Activated CD8-positive, alpha-beta memory T cell treated with anti-CD3 and anti-CD28 coated beads for 36 hours (primary cell): Measurements from ENCODE around the gene BIRC6. TPM values are rescaled to one million over a fixed set of nuclear protein-coding genes. Genes with fewer than 3 reads are reported as not detected.
"Not testable (repeated sequence)": the region's sequence is repeated elsewhere in the genome, so short reads cannot be mapped to it uniquely, and the experiment has no call there.

Experiments
- CTCF ChIA-PET: fragments of 350-600 bp; sonication (Branson Sonifier 250); formaldehyde crosslinking; loops from one replicate; lab custom pipeline; 2021; ENCODE audit warnings: antibody characterized with exemption; lab: Charles Lee
- POLR2A ChIA-PET: fragments of 350-600 bp; sonication (Branson Sonifier 250); formaldehyde crosslinking; loops from one replicate; lab custom pipeline; 2021; ENCODE audit warnings: antibody characterized with exemption; lab: Charles Lee
- total RNA-seq, 2 experiments: library from RNA; stranded (reverse); gene quantifications; one replicate each; pipeline ENCODE4 v1.2.3, GENCODE V29; 2021

Gene BIRC6
- total RNA-seq, result 10 to 100 TPM; 71.2 to 73.6 TPM

- POLR2A ChIA-PET, result interaction anchor here (0.7 kb wide), 1 partner anchor 105 kb away, joined by 3 read pairs; no protein-coding TSS in a partner anchor
- CTCF ChIA-PET, result no interaction called here
These were observed at the start of gene BIRC6 for GRCh38 chr2:32356681-32357317. BIRC6 (plus strand) TSS chr2:32357023; CDS start chr2:32357162, 139 bp downstream.

- ChIA-PET POLR2A (no interaction called here), CTCF (no interaction called here)
These were observed 46.2 kb upstream of the BIRC6 start for GRCh38 chr2:32310577-32310976.

GRCh38 chr2:32314886-32315285 is 41.9 kb upstream of the BIRC6 start:
- POLR2A ChIA-PET, result interaction anchor here (0.5 kb wide), 1 partner anchor 220 kb away, joined by 6 read pairs; no protein-coding TSS in a partner anchor
- CTCF ChIA-PET, result no interaction called here

- CTCF ChIA-PET, POLR2A ChIA-PET: not testable (repeated sequence)
These were observed 28.1 kb upstream of the BIRC6 start for GRCh38 chr2:32328679-32329078.

GRCh38 chr2:32329180-32329980 is 27.4 kb upstream of the BIRC6 start:
- POLR2A ChIA-PET, CTCF ChIA-PET: not testable (repeated sequence)

- POLR2A ChIA-PET, result no interaction called here
These were observed 26.7 kb upstream of the BIRC6 start for GRCh38 chr2:32330136-32330535.

GRCh38 chr2:32342801-32343200 is 14.0 kb upstream of the BIRC6 start:
- POLR2A ChIA-PET, result no interaction called here
- CTCF ChIA-PET, result no interaction called here

More at GRCh38 chr2:32330136-32330535, 26.7 kb upstream of the BIRC6 start:
- CTCF ChIA-PET, result no interaction called here

GRCh38 chr2:32350797-32351196 is 6.0 kb upstream of the BIRC6 start:
- POLR2A ChIA-PET, CTCF ChIA-PET: not testable (repeated sequence)

GRCh38 chr2:32355976-32356680 is 695 bp upstream of the BIRC6 start:
- ChIA-PET CTCF (no interaction called here), POLR2A (interaction anchor here (0.5 to 0.7 kb wide), 3 partner anchors 10 to 105 kb away, joined by 3 to 6 read pairs (median 4); no protein-coding TSS in a partner anchor)

- ChIA-PET POLR2A (no interaction called here), CTCF (no interaction called here)
These were observed 691 bp downstream of the BIRC6 start for GRCh38 chr2:32357318-32358110.

- ChIA-PET POLR2A (no interaction called here), CTCF (no interaction called here)
These were observed 1.3 kb downstream of the BIRC6 start for GRCh38 chr2:32358111-32358482.

- POLR2A ChIA-PET, result interaction anchor here (1.2 kb wide), 1 partner anchor 9 kb away, joined by 6 read pairs; no protein-coding TSS in a partner anchor
These were observed 3.6 kb downstream of the BIRC6 start for GRCh38 chr2:32360416-32360815.

GRCh38 chr2:32362997-32363396 is 6.2 kb downstream of the BIRC6 start:
- POLR2A ChIA-PET, result interaction anchor here (0.5 kb wide), 1 partner anchor 27 kb away, joined by 5 read pairs; no protein-coding TSS in a partner anchor
- CTCF ChIA-PET, result not testable (repeated sequence)

More at GRCh38 chr2:32360416-32360815, 3.6 kb downstream of the BIRC6 start:
- CTCF ChIA-PET, result interaction anchor here (1.7 kb wide), 1 partner anchor 20 kb away, joined by 3 read pairs; no protein-coding TSS in a partner anchor

- ChIA-PET CTCF (no interaction called here), POLR2A (no interaction called here)
These were observed 6.8 kb downstream of the BIRC6 start for GRCh38 chr2:32363597-32363996.

GRCh38 chr2:32364290-32364689 is 7.5 kb downstream of the BIRC6 start:
- POLR2A ChIA-PET, CTCF ChIA-PET: not testable (repeated sequence)

- CTCF ChIA-PET, result interaction anchor here (0.7 to 0.9 kb wide), 2 partner anchors 9 to 249 kb away, joined by 3 to 5 read pairs; no protein-coding TSS in a partner anchor
- POLR2A ChIA-PET, result not testable (repeated sequence)
These were observed 8.9 kb downstream of the BIRC6 start for GRCh38 chr2:32365679-32366078.

GRCh38 chr2:32366595-32366994 is 9.8 kb downstream of the BIRC6 start:
- POLR2A ChIA-PET, result no interaction called here

GRCh38 chr2:32369222-32369621 is 12.4 kb downstream of the BIRC6 start:
- POLR2A ChIA-PET, result interaction anchor here (0.7 to 1.5 kb wide), 3 partner anchors 8 to 41 kb away, joined by 3 to 6 read pairs (median 4); no protein-coding TSS in a partner anchor
- CTCF ChIA-PET, result no interaction called here

More at GRCh38 chr2:32366595-32366994, 9.8 kb downstream of the BIRC6 start:
- CTCF ChIA-PET, result no interaction called here

- POLR2A ChIA-PET, CTCF ChIA-PET: not testable (repeated sequence)
These were observed 14.1 kb downstream of the BIRC6 start for GRCh38 chr2:32370942-32371341.
